Measurements from ENCODE around the gene ZNG1A.

DNA sequence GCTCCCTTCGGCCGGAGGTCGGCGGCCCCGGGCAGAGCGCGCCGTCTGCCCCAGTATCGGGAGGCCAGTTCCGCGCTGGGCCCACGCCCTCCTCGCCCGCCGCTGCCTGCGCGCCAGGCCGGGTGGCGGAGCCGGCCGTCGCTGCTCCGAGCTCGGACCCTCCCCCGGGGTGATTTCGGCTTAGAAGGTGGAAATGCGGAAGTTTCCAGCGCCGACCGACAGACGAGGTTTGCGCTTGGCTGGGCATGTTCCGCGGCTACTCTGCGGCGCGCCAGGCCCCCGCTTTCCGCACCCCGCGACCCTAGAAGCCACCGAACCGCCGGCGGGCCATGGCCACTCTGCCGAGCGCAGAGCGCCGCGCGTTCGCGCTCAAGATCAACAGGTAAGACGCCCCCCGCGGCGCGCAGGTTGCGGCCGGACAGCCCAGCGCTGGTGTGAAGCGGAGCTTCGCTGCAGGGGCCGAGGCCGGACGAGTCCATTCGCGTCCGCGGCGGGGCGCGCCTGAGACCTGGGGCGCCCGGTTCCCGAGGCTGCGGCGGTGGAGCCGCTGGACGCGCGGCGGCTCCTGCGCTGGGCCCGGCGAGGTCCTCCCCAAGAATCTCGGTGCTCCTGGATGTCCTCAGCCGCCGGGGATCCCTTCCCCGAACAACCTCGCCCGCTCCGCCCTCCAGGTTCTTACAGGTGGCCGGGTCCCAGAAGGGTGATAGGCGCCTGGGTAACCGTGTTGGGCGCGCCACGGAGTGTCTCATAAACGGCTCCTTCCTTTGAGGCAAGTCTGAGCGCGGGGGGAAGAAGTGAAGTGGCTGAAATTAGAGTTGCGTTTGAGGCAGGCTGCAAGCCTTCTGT, 36.0 kb upstream of the ZNG1A start, which contains the start of gene DOCK8:
- TF ChIP-seq POLR2AphosphoS5 (IDR thresholded peaks at IDR 0.05; ENCODE audit: low read depth, low read length) (no peak), SIN3A (IDR thresholded peaks at IDR 0.05; ENCODE audit: borderline replicate concordance, insufficient read depth, low read length) (no peak)

Data from PFSK-1 (cell line).